A673 (cell line): ENCODE data around the gene PRUNE2.

Source experiments
- EZH2 ChIP-seq: fragments of 200-600 bp; sonication (generic); IDR thresholded peaks from 2 replicates; pipeline ENCODE4 v1.6.1; 2017; ENCODE audit warnings: borderline replicate concordance, low read depth, mild to moderate bottlenecking, mixed read lengths, antibody characterized with exemption, low read length; ENCODE audit not compliant: poor library complexity, severe bottlenecking
- TF ChIP-seq, protein P1 (sequence below): fragments of 300-800, 200-600 bp; sonication (generic); conservative IDR thresholded peaks from 2 replicates; pipeline ENCODE4 v1.5.1; 2017; ENCODE audit warnings: low read depth, mild to moderate bottlenecking, antibody characterized with exemption, low read length, moderate library complexity, mixed read lengths

DNA sequence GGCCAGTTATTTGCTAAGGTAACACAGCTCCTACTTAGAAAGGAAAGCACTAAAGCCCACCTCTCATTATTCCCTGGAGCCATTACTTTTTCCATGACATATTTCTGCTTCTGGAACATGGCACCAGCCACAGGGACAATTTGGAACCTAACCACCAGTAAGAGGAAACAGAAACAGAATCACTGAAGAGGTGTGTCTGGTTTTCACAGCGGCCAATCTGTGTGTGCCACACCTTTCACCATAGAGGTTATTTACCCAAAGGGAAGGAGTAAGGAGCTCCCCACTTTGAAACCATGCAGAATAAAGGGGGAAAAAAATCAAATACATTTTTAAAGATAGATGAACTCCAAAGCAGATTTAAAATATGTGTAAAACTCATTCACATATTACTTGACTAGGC lies 21.1 kb downstream of the PRUNE2 start:
- TF ChIP-seq, protein P1, sequence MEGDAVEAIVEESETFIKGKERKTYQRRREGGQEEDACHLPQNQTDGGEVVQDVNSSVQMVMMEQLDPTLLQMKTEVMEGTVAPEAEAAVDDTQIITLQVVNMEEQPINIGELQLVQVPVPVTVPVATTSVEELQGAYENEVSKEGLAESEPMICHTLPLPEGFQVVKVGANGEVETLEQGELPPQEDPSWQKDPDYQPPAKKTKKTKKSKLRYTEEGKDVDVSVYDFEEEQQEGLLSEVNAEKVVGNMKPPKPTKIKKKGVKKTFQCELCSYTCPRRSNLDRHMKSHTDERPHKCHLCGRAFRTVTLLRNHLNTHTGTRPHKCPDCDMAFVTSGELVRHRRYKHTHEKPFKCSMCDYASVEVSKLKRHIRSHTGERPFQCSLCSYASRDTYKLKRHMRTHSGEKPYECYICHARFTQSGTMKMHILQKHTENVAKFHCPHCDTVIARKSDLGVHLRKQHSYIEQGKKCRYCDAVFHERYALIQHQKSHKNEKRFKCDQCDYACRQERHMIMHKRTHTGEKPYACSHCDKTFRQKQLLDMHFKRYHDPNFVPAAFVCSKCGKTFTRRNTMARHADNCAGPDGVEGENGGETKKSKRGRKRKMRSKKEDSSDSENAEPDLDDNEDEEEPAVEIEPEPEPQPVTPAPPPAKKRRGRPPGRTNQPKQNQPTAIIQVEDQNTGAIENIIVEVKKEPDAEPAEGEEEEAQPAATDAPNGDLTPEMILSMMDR = no peak
- TF ChIP-seq EZH2 = no peak
